PFSK-1 (cell line): ENCODE data around the gene GTF2H3.

Source experiments
- POLR2AphosphoS5 ChIP-seq: IDR thresholded peaks from 2 replicates; pipeline ENCODE4 v1.6.1; 2012; ENCODE audit warnings: low read depth, mild to moderate bottlenecking, control low read depth, low read length, moderate library complexity
- REST ChIP-seq, 2 experiments: IDR thresholded peaks; 2 replicates each; pipeline versions ENCODE4 v1.6.1 to v1.8.0; 2011 to 2012; ENCODE audit warnings: low read depth in 2 of 2, low read length in 2 of 2, control low read depth in 1 of 2, inconsistent platforms in 1 of 2, mild to moderate bottlenecking in 1 of 2, moderate library complexity in 1 of 2; ENCODE audit not compliant: insufficient read depth in 1 of 2
- SIN3A ChIP-seq: IDR thresholded peaks from 2 replicates; pipeline ENCODE4 v1.6.1; 2012; ENCODE audit warnings: mild to moderate bottlenecking, low read length, moderate library complexity, borderline replicate concordance; ENCODE audit not compliant: insufficient read depth
- TAF1 ChIP-seq: IDR thresholded peaks from 2 replicates; pipeline ENCODE4 v1.6.1; 2012; ENCODE audit warnings: low read length, control low read depth, borderline replicate concordance; ENCODE audit not compliant: insufficient read depth

- TF ChIP-seq REST (IDR thresholded peaks at IDR 0.05; ENCODE audit: insufficient read depth in 1 of 2, low read depth in 2 of 2, low read length in 2 of 2) (no peak), POLR2AphosphoS5 (no peak), TAF1 (no peak), SIN3A (no peak)
Measured at GRCh38 chr12:123696646-123697045, 63.0 kb downstream of the GTF2H3 start.
